Caco-2 (cell line): ENCODE results near the gene NR1I3. TPM values are rescaled to one million over a fixed set of nuclear protein-coding genes. Genes with fewer than 3 reads are reported as not detected.

ENCODE experiments used
- BruUV-seq: library from RNA; stranded (reverse); fragments of 400-500 nt; replicated peaks from 2 replicates; lab custom pipeline; 2021; lab: Mats Ljungman, UMichigan
- CTCF ChIA-PET: fragments of 300-600 bp; sonication (Branson Sonifier 250); formaldehyde crosslinking; loops from one replicate; lab custom pipeline; 2022; ENCODE audit warnings: antibody characterized with exemption; lab: Charles Lee
- POLR2A ChIA-PET: fragments of 300-600 bp; sonication (Branson Sonifier 250); formaldehyde crosslinking; loops from one replicate; lab custom pipeline; 2022; ENCODE audit warnings: antibody characterized with exemption; lab: Charles Lee
- DNase-seq, 2 experiments: peaks; one replicate each; pipeline versions ENCODE4 v3.0.0 to v3.0.0-alpha.2; 2020 to 2022
- H3K27me3 ChIP-seq: replicated peaks from 2 replicates; pipeline ENCODE4 v1.6.0; 2011; ENCODE audit warnings: low read length; ENCODE audit not compliant: control insufficient read depth, insufficient read depth
- H3K36me3 ChIP-seq: 2 replicates; pipeline ENCODE4 v1.5.1; 2011; ENCODE audit warnings: low read length; ENCODE audit not compliant: control insufficient read depth, insufficient read depth
- H3K4me1 ChIP-seq: fragments of 250-450 bp; sonication (Bioruptor Pico); 2 replicates; pipeline ENCODE4 v1.5.1; 2020; ENCODE audit warnings: mild to moderate bottlenecking
- H3K4me3 ChIP-seq: 2 replicates; pipeline ENCODE4 v1.5.1; 2011; ENCODE audit warnings: low read depth, mild to moderate bottlenecking, control low read depth, low read length
- H3K9me3 ChIP-seq: fragments of 250-450 bp; sonication (Bioruptor Pico); 2 replicates; pipeline ENCODE4 v1.5.1; 2020; ENCODE audit warnings: mild to moderate bottlenecking, moderate library complexity
- H3K27ac Mint-ChIP-seq: one replicate; pipeline ENCODE4 v1.8.0; 2022; ENCODE audit warnings: mixed read lengths; ENCODE audit not compliant: unreplicated experiment
- H3K27me3 Mint-ChIP-seq: one replicate; pipeline ENCODE4 v1.8.0; 2022; ENCODE audit warnings: mixed read lengths; ENCODE audit not compliant: insufficient read depth, unreplicated experiment
- H3K36me3 Mint-ChIP-seq: one replicate; pipeline ENCODE4 v1.8.0; 2022; ENCODE audit warnings: mild to moderate bottlenecking, mixed read lengths; ENCODE audit not compliant: insufficient read depth, unreplicated experiment
- H3K4me1 Mint-ChIP-seq: one replicate; pipeline ENCODE4 v1.8.0; 2022; ENCODE audit warnings: low read depth, mixed read lengths; ENCODE audit not compliant: unreplicated experiment
- H3K4me3 Mint-ChIP-seq: one replicate; pipeline ENCODE4 v1.8.0; 2022; ENCODE audit warnings: mild to moderate bottlenecking, moderate library complexity, mixed read lengths; ENCODE audit not compliant: unreplicated experiment
- H3K9me3 Mint-ChIP-seq: one replicate; pipeline ENCODE4 v1.8.0; 2022; ENCODE audit warnings: mixed read lengths; ENCODE audit not compliant: unreplicated experiment
- intact Hi-C: fragments of 100-400 bp; cut with micrococcal nuclease; formaldehyde crosslinking; loops from one replicate; pipeline ENCODE4 v1.10.0; 2022; ENCODE audit not compliant: unreplicated experiment
- total RNA-seq: library from RNA; stranded (reverse); gene quantifications from 2 replicates; pipeline ENCODE4 v1.2.3, GENCODE V29; 2022
- TF ChIP-seq, protein P1 (sequence below), 2 experiments: fragments of 200-600 bp in 1 of 2; IDR thresholded peaks; 1 replicate in 1 of 2; 2 replicates in 1 of 2; pipeline versions ENCODE4 v1.5.1 to v1.8.0; 2011 to 2022; ENCODE audit warnings: antibody characterized with exemption in 1 of 2, control low read depth in 1 of 2, inconsistent platforms in 1 of 2, low read depth in 1 of 2, low read length in 1 of 2, mild to moderate bottlenecking in 1 of 2, moderate library complexity in 1 of 2; ENCODE audit not compliant: insufficient read depth in 1 of 2, severe bottlenecking in 1 of 2, unreplicated experiment in 1 of 2

NR1I3 gene
- total RNA-seq, 1 experiment from 2014 or later = not detected

DNA sequence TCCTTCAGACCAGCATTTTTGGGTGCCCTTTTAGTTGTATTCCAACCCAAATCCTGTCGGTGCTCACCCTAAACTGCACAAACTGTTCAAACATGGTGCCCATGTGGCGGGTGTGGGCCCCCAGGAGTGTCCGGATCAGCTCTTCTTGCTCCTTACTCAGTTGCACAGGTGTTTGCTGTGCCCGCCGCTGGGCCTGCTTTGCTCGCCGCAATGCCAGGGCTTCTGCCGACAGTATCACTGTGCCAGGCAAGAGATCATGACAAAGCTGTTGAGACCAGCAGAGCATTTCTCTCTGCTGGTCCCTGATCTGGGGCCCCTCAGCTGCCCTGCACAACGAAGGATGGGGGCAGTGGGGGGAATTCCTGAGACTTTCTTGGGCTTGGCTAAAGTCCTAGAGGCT lies 4.9 kb downstream of the NR1I3 start:
- CTCF ChIA-PET = no interaction called here
- Histone ChIP-seq H3K9me3 (no peaks in the 10 kb centered on the region), H3K4me3 (no peak overlapping the region), H3K27me3 (no peaks in the 10 kb centered on the region), H3K36me3 (peaks cover 5% of the 10 kb centered on the region; the same call in 1 of the 2 replicates), H3K4me1 (peaks cover 6% of the 10 kb centered on the region)
- Mint-ChIP-seq H3K4me3 (no peak overlapping the region), H3K4me1 (no peaks in the 10 kb centered on the region), H3K27me3 (no peaks in the 10 kb centered on the region), H3K9me3 (no peaks in the 10 kb centered on the region), H3K27ac (no peak overlapping the region), H3K36me3 (peaks cover 8% of the 10 kb centered on the region)
- TF ChIP-seq, protein P1, sequence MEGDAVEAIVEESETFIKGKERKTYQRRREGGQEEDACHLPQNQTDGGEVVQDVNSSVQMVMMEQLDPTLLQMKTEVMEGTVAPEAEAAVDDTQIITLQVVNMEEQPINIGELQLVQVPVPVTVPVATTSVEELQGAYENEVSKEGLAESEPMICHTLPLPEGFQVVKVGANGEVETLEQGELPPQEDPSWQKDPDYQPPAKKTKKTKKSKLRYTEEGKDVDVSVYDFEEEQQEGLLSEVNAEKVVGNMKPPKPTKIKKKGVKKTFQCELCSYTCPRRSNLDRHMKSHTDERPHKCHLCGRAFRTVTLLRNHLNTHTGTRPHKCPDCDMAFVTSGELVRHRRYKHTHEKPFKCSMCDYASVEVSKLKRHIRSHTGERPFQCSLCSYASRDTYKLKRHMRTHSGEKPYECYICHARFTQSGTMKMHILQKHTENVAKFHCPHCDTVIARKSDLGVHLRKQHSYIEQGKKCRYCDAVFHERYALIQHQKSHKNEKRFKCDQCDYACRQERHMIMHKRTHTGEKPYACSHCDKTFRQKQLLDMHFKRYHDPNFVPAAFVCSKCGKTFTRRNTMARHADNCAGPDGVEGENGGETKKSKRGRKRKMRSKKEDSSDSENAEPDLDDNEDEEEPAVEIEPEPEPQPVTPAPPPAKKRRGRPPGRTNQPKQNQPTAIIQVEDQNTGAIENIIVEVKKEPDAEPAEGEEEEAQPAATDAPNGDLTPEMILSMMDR (IDR thresholded peaks at IDR 0.05; ENCODE audit: insufficient read depth in 1 of 2, low read depth in 1 of 2, low read length in 1 of 2, severe bottlenecking in 1 of 2, unreplicated experiment in 1 of 2) = no peak
- intact Hi-C loops = no loop called here
- no TSS peak for BruUV-seq
- POLR2A ChIA-PET = interaction anchor here (0.6 kb wide), 2 partner anchors 83 to 128 kb away, joined by 6 to 7 read pairs; no protein-coding TSS in a partner anchor
- no peak for DNase-seq

DNA sequence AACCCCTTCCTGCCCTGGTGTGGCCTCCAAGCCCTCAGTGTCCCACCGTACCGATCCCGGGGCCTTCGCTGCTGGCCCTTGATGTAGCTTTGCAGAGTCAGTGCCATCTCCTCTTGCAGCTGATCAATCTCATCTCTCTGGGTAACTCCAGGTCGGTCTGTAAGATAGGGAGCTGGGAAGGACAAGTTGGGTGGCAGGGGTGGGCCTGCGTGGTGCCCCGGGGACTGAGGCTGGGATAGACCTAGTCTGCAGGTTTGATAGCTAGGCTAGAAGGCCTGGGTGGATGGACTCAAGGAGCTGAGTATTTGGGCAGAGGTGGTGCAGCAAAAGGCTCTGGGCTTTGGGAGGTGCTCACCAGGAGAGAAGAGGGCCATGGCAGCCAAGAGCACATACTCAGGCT lies 7.2 kb downstream of the NR1I3 start:
- Mint-ChIP-seq H3K4me3 (no peak overlapping the region), H3K36me3 (peaks cover 20% of the 10 kb centered on the region), H3K9me3 (no peaks in the 10 kb centered on the region), H3K4me1 (peaks cover 5% of the 10 kb centered on the region), H3K27ac (no peak overlapping the region), H3K27me3 (no peaks in the 10 kb centered on the region)
- no peak overlapping the region for H3K4me3 ChIP-seq
- DNase-seq = no peak
- CTCF ChIA-PET = interaction anchor here (0.7 to 2.4 kb wide), 8 partner anchors 19 to 151 kb away, joined by 3 to 29 read pairs (median 6); partner anchors contain the start of genes NDUFS2 and SDHC
- no peaks in the 10 kb centered on the region for H3K27me3 ChIP-seq
- POLR2A ChIA-PET = no interaction called here
- H3K36me3 ChIP-seq = peaks cover 5% of the 10 kb centered on the region; the same call in 1 of the 2 replicates
- H3K4me1 ChIP-seq = peaks cover 11% of the 10 kb centered on the region
- intact Hi-C loops = loop anchor here (1.0 kb wide), 1 partner anchor 83 kb away; no protein-coding TSS in a partner anchor
- BruUV-seq = no TSS peak
- TF ChIP-seq, protein P1 (IDR thresholded peaks at IDR 0.05; ENCODE audit: insufficient read depth in 1 of 2, low read depth in 1 of 2, low read length in 1 of 2, severe bottlenecking in 1 of 2, unreplicated experiment in 1 of 2) = no peak
- H3K9me3 ChIP-seq = no peaks in the 10 kb centered on the region

DNA sequence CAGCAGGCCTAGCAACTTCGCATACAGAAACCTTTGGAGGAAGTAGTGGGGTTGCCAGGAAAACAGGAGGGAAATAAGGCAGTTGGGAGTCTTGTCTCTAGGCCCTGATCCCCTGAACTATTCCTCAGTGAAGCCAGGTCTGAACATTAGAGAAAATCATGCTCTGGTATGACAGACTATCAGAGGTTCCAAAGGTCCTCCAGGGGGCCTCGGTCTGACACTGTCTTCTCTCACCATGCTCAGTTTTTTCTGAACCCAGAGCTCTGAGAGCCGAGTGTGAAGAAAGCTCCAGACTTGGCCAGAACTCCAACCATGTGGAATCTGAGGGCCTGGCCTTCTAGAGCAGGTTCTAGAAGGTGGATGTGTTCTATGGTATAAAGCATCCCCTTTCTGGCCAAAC lies 8.1 kb downstream of the NR1I3 start:
- no peaks in the 10 kb centered on the region for H3K27me3 Mint-ChIP-seq
- H3K4me1 ChIP-seq = peaks cover 17% of the 10 kb centered on the region
- H3K36me3 Mint-ChIP-seq = peaks cover 29% of the 10 kb centered on the region
- no peak overlapping the region for H3K4me3 ChIP-seq
- H3K4me3 Mint-ChIP-seq = no peak overlapping the region
- H3K36me3 ChIP-seq = peaks cover 5% of the 10 kb centered on the region; the same call in 1 of the 2 replicates
- DNase-seq = peak in 1 of 2 experiments; percentile 35
- ChIA-PET CTCF (interaction anchor here (0.7 to 2.4 kb wide), 9 partner anchors 9 to 152 kb away, joined by 3 to 29 read pairs (median 5); partner anchors contain the start of genes NDUFS2 and SDHC), POLR2A (no interaction called here)
- TF ChIP-seq, protein P1 (IDR thresholded peaks at IDR 0.05; ENCODE audit: insufficient read depth in 1 of 2, low read depth in 1 of 2, low read length in 1 of 2, severe bottlenecking in 1 of 2, unreplicated experiment in 1 of 2) = peak; percentile 32 to 55
- intact Hi-C loops = loop anchor here (1.0 kb wide), 1 partner anchor 83 kb away; no protein-coding TSS in a partner anchor
- H3K9me3 ChIP-seq = no peaks in the 10 kb centered on the region
- peaks cover 13% of the 10 kb centered on the region for H3K4me1 Mint-ChIP-seq
- H3K9me3 Mint-ChIP-seq = no peaks in the 10 kb centered on the region
- H3K27me3 ChIP-seq = no peaks in the 10 kb centered on the region
- BruUV-seq = no TSS peak
- no peak overlapping the region for H3K27ac Mint-ChIP-seq
